Coronary artery (tissue), 2 donors: ENCODE results near the gene CCM2.
A peak's percentile ranks its signal among the peaks of the same experiment; 100 is the strongest.

Source experiments
- DNase-seq: peaks from one replicate; pipeline ENCODE4 v3.0.0-alpha.2; 2017; ENCODE audit warnings: low spot score
- H3K27ac ChIP-seq, 2 donors: fragments of 200-600 bp; sonication (generic); one replicate each; pipeline ENCODE4 v1.5.1; 2016 to 2019
- H3K4me3 ChIP-seq: fragments of 200-600 bp; sonication (generic); 2 replicates; pipeline ENCODE4 v1.5.1; 2016; ENCODE audit warnings: mild to moderate bottlenecking, moderate library complexity
- CTCF ChIP-seq: fragments of 200-600 bp; sonication (generic); IDR thresholded peaks from one replicate; pipeline ENCODE4 v1.5.1; 2019; ENCODE audit warnings: antibody characterized with exemption

CCM2 gene

GRCh38 chr7:44960011-44960580, 39.9 kb upstream of the CCM2 start:
- peak; percentile 52 for DNase-seq

GRCh38 chr7:44961844-44962482, 38.0 kb upstream of the CCM2 start:
- Histone ChIP-seq H3K4me3 (peak overlapping the region; percentile 65), H3K27ac (no peak overlapping the region)
- no peak for TF ChIP-seq CTCF
- peak; percentile 58 for DNase-seq

More at GRCh38 chr7:44960011-44960580, 39.9 kb upstream of the CCM2 start:
- no peak overlapping the region for H3K4me3 ChIP-seq
- TF ChIP-seq CTCF: no peak
- H3K27ac ChIP-seq: no peak overlapping the region

- Histone ChIP-seq H3K4me3 (peak overlapping the region; percentile 65), H3K27ac (no peak overlapping the region)
- DNase-seq: peak; percentile 71
These were observed 37.3 kb upstream of the CCM2 start for GRCh38 chr7:44962483-44963251.

GRCh38 chr7:44963364-44964290, 36.4 kb upstream of the CCM2 start:
- DNase-seq: peak; percentile 60
- Histone ChIP-seq H3K27ac (no peak overlapping the region), H3K4me3 (peak overlapping the region; percentile 65)
- TF ChIP-seq CTCF: no peak

More at GRCh38 chr7:44962483-44963251, 37.3 kb upstream of the CCM2 start:
- no peak for TF ChIP-seq CTCF

- H3K27ac ChIP-seq: no peak overlapping the region
- TF ChIP-seq CTCF: no peak
- no peak overlapping the region for H3K4me3 ChIP-seq
- no peak for DNase-seq
These were observed 35.6 kb upstream of the CCM2 start for GRCh38 chr7:44964384-44964830.

GRCh38 chr7:44964831-44965440, 35.1 kb upstream of the CCM2 start:
- peak; percentile 70 for DNase-seq

More at GRCh38 chr7:44964831-44965440, 35.1 kb upstream of the CCM2 start:
- no peak overlapping the region for H3K27ac ChIP-seq
- no peak for TF ChIP-seq CTCF
- no peak overlapping the region for H3K4me3 ChIP-seq
